ENCODE data around the gene AKT1S1. TPM values are rescaled to one million over a fixed set of nuclear protein-coding genes. Genes with fewer than 3 reads are reported as not detected.
A peak's percentile ranks its signal among the peaks of the same experiment; 100 is the strongest.

The AKT1S1 gene
- total and polyA plus RNA-seq, 2 of the 13 experiments (the other 11 are each of a cell fraction or from before 2014, with no cell fraction given): 13.5 to 27.8 TPM

DNA sequence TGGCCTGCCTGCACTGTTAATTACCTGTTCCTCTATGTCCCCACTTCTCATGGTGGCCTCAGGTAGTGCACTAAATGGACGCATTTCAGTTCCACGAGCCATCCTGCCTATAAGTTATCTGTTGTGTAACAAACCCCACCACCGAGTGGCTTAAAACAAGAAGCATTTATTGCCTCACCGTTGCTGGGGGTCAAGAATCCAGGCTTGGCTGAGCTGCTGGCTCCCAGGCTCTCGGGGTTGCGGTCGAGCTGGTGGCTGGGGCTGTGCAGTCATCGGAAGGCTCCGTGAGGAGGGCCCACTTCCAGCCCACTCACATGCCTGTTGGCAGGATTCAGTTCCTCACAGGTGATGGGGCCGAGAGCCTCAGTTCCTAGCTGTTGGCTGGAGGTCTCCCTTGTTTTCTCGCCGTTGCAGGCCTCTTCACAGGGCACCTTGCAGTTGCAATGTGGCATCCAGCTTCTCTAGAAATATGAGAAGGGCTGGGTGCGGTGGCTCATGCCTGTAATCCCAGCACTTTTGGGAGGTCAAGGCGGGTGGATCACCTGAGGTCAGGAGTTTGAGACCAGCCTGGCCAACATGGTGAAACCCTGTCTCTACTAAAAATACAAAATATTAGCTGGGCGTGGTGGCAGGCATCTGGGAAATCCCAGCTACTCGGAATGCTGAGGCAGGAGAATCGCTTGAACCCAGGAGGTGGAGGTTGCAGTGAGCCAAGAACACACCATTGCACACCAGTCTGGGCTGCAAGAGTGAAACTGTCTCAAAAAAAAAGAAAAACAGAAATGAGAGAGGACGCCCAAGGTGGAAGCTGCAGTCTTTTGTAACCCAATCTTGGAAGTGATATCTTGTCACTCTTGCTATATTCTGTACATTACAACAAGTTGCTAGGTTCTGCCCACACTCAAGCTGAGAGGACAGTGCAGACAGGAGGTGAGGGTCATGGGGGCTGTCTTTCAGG lies 32.7 kb downstream of the AKT1S1 start (continued):
- TF ChIP-seq EHMT2 (IDR thresholded peaks at IDR 0.05; ENCODE audit: borderline replicate concordance, low read depth, low read length): no peak
- no peak for TF ChIP-seq ZBTB38 (CRISPR knock-in tag; IDR thresholded peaks at IDR 0.05)
- TF ChIP-seq RBM22 (optimal IDR thresholded peaks at IDR 0.05; ENCODE audit: low read length): no peak
- TF ChIP-seq ZNF800 (CRISPR knock-in tag; IDR thresholded peaks at IDR 0.05): no peak
- no peak for TF ChIP-seq TBX3 (IDR thresholded peaks at IDR 0.05; ENCODE audit: borderline replicate concordance)
- 0 out of 2 replicates have a peak, but pooled peaks have one; percentile 43 for TF ChIP-seq CEBPG (CRISPR knock-in tag; IDR thresholded peaks at IDR 0.05)
- no peak for TF ChIP-seq PCBP1 (IDR thresholded peaks at IDR 0.05; ENCODE audit: borderline replicate concordance, low read depth, low read length)

DNA sequence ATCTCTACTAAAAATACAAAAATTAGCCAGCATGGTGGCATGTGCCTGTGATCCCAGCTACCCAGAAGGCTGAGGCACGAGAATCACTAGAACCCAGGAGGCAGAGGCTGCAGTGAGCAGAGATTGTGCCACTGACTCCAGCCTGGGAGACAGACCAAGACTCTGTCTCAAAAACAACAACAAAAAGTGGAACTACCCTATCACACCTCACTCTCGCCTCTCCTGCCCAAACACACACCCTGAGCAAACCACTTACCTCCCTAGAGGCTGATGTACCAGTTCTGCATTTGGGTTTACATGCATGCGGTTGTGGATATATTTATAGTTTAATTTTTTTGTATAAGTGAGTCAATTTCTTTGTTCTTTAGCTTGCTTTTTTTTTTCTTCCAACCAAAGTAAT lies 33.9 kb downstream of the AKT1S1 start:
- no peaks in the 10 kb centered on the region for H4K20me1 ChIP-seq (ENCODE audit: insufficient read depth, low read length)
- H3K4me1 ChIP-seq (ENCODE audit: insufficient read depth, low read length): peaks cover 12% of the 10 kb centered on the region
- no TSS peak for BruUV-seq (replicated peaks)
- POLR2A ChIA-PET: interaction anchor here (0.6 kb wide), 1 partner anchor 10 kb away, joined by 3 read pairs; no protein-coding TSS in a partner anchor
- H3K4me2 ChIP-seq (ENCODE audit: low read depth, low read length): no peak overlapping the region
- H3K36me3 ChIP-seq (replicated peaks in 1 of 2; ENCODE audit: control insufficient read depth in 1 of 2, insufficient read depth in 2 of 2, low read length in 2 of 2): peaks cover 4 to 15% of the 10 kb centered on the region in 2 experiments; a peak in 3 of 5 replicates
- H3K4me3 ChIP-seq (replicated peaks in 1 of 3; ENCODE audit: insufficient read depth in 1 of 3, low read depth in 2 of 3, low read length in 3 of 3): no peak overlapping the region
- intact Hi-C loops (cut with micrococcal nuclease; ENCODE audit: unreplicated experiment): no loop called here
- H2AFZ ChIP-seq (ENCODE audit: low read length): no peak overlapping the region
- H3K79me2 ChIP-seq (ENCODE audit: insufficient read depth, low read length): no peaks in the 10 kb centered on the region
- H3K27me3 ChIP-seq (ENCODE audit: control insufficient read depth in 1 of 2, insufficient read depth in 2 of 2, low read length in 2 of 2): no peaks in the 10 kb centered on the region
- DNase-seq (ENCODE audit: low spot score): no peak
- H3K9me3 ChIP-seq (ENCODE audit: low read length): no peaks in the 10 kb centered on the region
- 95% methylated on average over 3 of the region's 3 CpGs for WGBS (ENCODE audit: low lambda C conversion rate)
- FAIRE-seq: no peak
- H3K27ac ChIP-seq (ENCODE audit: extremely low read length, insufficient read depth, low read length): no peak overlapping the region
- TF ChIP-seq ZNF20 (CRISPR knock-in tag; IDR thresholded peaks at IDR 0.05): no peak
- TF ChIP-seq TAF1 (CRISPR knock-in tag; IDR thresholded peaks at IDR 0.05): no peak
- TF ChIP-seq GLMP (CRISPR knock-in tag; IDR thresholded peaks at IDR 0.05; ENCODE audit: borderline replicate concordance): no peak
- TF ChIP-seq, protein P1, sequence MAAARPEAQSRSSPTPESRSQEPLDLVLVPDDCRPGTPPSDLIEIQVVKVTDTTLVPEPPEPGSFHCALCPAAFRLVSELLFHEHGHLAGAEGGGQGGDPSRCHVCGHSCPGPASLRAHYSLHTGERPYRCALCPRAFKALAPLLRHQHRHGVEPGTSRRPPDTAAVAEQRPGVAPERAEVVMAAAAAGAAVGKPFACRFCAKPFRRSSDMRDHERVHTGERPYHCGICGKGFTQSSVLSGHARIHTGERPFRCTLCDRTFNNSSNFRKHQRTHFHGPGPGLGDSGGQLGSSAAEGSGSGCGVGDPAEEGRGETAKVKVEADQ (CRISPR knock-in tag; IDR thresholded peaks at IDR 0.05; ENCODE audit: borderline replicate concordance): no peak
- TF ChIP-seq FOXA3 (CRISPR knock-in tag; IDR thresholded peaks at IDR 0.05): no peak
- no peak for TF ChIP-seq ZNF761 (CRISPR knock-in tag; conservative IDR thresholded peaks at IDR 0.05)
- in situ Hi-C loops (cut with HindIII; ENCODE audit: extremely low pct_ligation_motif_present, low pct_unique_long_range_greater_than_20kb): no loop called here
- ATAC-seq: no peak
- CTCF ChIA-PET (ENCODE audit: low intra/inter-chr PET ratio, low total read pairs): no interaction called here
- no peak overlapping the region for H3K9ac ChIP-seq (ENCODE audit: insufficient read depth, low read depth, low read length)
